GM12875 (cell line): Measurements from ENCODE around the gene RFPL3.

Source experiments
- H3K4me3 ChIP-seq: one replicate; pipeline ENCODE4 v1.5.1; 2011; ENCODE audit warnings: low read depth, low read length, control low read depth
- TF ChIP-seq, protein P1 (sequence below): IDR thresholded peaks from 2 replicates; pipeline ENCODE4 v1.5.1; 2011; ENCODE audit warnings: low read depth, mild to moderate bottlenecking, control low read depth, inconsistent platforms, low read length, moderate library complexity, borderline replicate concordance; ENCODE audit not compliant: insufficient read depth

RFPL3 gene

DNA sequence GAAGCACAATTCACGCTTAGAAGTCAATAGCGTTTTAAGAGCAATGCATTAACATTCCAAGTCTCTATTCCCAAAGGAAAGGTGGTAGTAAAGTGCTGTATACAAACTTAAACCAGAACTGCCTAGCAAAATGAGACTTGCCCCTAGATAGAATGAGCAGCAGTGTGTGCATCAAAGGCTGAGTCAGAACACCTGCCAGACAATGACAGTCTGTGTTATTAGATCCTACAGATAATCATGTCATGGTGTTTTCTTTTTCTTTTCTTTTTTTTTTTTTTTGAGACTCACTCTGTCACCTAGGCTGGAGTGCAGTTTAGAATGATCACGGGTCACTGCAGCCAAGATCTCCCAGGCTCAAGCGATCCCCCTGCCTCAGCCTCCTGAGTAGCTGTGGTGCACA, 52.8 kb downstream of the RFPL3 start:
- H3K4me3 ChIP-seq: no peak overlapping the region
- TF ChIP-seq, protein P1, sequence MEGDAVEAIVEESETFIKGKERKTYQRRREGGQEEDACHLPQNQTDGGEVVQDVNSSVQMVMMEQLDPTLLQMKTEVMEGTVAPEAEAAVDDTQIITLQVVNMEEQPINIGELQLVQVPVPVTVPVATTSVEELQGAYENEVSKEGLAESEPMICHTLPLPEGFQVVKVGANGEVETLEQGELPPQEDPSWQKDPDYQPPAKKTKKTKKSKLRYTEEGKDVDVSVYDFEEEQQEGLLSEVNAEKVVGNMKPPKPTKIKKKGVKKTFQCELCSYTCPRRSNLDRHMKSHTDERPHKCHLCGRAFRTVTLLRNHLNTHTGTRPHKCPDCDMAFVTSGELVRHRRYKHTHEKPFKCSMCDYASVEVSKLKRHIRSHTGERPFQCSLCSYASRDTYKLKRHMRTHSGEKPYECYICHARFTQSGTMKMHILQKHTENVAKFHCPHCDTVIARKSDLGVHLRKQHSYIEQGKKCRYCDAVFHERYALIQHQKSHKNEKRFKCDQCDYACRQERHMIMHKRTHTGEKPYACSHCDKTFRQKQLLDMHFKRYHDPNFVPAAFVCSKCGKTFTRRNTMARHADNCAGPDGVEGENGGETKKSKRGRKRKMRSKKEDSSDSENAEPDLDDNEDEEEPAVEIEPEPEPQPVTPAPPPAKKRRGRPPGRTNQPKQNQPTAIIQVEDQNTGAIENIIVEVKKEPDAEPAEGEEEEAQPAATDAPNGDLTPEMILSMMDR: no peak
